GM19328 (cell line): ENCODE data around the gene THRAP3.
"Not testable (repeated sequence)": the region's sequence is repeated elsewhere in the genome, so short reads cannot be mapped to it uniquely, and the experiment has no call there.

Experiments used
- ATAC-seq: cut with Tn5 transposase; IDR thresholded peaks from one replicate; pipeline ENCODE4 v1.9.1; 2021; ENCODE audit warnings: mild to moderate bottlenecking, moderate library complexity; ENCODE audit not compliant: unreplicated experiment

Gene THRAP3

GRCh38 chr1:36248250-36248894, 24.1 kb downstream of the THRAP3 start:
- no peak for ATAC-seq

DNA sequence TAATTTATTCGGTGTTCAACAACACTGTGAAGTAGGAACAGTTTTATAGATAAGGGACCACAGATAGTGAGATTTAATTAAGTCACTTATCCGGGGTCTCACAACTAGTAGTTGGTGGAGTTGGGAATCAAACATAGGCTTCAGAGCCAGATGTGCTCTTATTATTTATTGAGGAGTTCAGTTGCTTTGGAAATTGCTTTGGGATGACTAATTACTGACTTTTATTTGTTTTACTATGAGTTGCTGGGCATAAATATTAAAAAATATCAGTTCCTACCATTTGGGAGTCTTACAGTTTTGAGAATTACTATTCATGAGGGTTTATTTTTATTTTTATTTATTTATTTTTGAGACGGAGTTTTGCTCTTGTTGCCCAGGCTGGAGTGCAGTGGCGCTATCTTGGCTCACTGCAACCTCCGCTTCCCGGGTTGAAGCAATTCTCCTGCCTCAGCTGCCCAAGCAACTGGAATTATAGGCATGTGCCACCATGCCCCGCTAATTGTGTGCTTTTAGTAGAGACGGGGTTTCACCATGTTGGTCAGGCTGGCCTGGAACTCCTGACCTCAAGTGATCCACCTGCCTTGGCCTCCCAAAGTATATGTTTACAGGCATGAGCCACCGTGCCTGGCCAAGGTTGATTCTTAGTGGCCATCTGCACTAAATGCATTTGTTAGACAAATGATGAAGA, 27.7 kb downstream of the THRAP3 start:
- ATAC-seq: no peak

DNA sequence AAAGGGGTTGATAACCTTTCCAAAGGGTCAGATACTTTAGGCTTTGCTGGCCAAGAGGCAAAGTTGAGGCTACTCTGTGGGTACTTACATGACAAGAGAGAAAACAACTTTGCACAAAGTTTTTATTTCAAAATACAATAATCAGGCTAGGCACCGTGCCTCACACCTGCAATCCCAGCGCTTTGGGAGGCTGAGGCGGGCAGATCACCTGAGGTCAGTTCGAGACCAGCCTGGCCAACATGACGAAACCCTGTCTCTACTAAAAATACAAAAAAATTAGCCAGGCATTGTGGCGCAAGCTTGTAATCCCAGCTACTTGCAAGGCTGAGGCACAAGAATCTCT, 28.2 kb downstream of the THRAP3 start:
- not testable (repeated sequence) for ATAC-seq

- no peak for ATAC-seq
Observed at GRCh38 chr1:36253161-36253862, 29.1 kb downstream of the THRAP3 start.

- no peak for ATAC-seq
Observed at GRCh38 chr1:36256558-36257374, 32.5 kb downstream of the THRAP3 start.

- ATAC-seq: no peak
Observed at GRCh38 chr1:36257375-36257767, 33.1 kb downstream of the THRAP3 start.

GRCh38 chr1:36258960-36259344, 34.7 kb downstream of the THRAP3 start:
- ATAC-seq: no peak

GRCh38 chr1:36268981-36269380, 44.7 kb downstream of the THRAP3 start:
- no peak for ATAC-seq

DNA sequence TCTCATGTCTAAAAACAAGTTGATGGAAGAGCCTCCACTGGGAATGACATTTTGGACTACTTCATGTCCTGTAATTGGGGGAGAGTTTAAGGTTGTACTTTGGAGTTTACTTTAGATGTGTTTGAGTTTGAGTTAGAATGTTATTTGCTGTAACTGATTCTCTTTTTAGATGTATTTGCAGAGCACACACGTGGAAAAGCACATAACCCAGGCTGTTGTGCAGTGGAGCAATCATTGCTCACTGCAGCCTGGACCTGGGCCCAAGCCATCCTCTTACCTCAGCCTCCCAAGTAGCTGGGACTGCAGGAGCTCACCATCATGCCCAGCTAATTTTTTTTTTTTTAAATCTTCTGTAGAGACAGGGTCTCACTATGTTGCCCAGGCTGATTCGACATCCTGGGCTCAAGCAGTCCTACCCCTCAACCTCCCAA, 45.2 kb downstream of the THRAP3 start:
- no peak for ATAC-seq

GRCh38 chr1:36273024-36273423, 48.8 kb downstream of the THRAP3 start:
- ATAC-seq: no peak

DNA sequence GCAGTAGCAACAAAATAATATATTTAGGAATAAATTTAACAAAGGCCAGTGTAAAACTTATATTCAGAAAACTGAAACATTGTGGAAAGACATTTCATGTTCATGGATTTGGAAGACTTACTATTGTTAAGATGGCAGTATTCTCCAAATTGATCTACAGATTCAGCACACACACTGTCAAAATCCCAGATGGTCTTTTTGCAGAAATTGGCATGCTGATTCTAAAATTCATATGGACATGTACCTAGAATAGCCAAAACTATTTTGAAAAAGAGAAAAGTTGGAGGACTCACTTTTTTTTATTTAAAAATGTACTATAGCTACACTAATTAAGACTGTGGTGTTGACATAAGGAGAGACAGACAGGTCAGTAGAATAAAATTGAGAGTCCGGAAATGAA, 50.0 kb downstream of the THRAP3 start:
- no peak for ATAC-seq

DNA sequence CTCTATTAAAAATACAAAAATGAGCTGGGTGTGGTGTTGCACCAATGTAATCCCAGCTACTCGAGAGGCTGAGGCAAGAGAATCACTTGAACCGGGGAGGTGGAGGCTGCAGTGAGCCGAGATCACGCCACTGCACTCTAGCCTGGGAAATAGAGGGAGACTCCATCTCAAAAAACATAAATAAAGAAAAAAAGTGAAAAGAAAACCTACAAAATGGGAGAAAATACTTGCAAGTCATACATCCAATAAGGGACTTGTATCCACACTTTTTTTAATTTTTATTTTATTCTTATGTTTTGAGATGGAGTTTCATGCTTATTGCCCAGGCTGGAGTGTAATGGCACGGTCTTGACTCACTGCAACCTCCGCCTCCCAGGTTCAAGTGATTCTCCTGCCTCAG, 52.4 kb downstream of the THRAP3 start:
- ATAC-seq: no peak

DNA sequence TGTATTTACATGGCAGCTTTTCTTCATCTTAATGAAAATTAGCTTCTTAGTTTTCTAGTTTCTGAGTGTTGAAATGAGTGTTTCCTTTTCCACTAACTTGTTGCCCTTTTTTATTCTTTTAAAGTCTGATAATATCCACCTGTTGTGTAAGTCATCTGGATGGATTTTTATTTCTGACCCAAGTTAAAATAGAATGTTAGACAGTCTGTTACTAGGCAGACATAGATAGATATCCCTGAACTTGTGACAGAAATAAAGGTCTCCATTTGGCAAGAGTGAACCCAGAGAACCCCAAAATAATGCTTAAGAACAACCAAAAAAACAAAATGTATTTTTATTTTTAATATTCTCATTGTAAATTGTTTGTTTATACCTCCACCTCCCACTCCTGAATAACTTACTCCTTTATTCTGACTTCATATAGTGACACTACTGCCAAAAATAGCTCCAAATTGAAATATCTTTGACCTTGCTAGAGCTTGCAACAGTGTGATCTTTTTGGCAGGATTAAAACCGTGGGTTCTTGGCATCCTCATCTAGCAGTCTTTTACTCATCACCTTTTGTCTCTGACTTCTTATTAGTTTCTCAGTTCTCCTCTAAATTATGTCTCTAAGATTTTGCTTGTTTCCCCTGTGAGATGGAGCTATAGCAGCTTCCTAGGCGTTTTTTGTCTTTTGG, 55.0 kb downstream of the THRAP3 start:
- no peak for ATAC-seq

- ATAC-seq: no peak
Observed at GRCh38 chr1:36279789-36280296, 55.6 kb downstream of the THRAP3 start.

DNA sequence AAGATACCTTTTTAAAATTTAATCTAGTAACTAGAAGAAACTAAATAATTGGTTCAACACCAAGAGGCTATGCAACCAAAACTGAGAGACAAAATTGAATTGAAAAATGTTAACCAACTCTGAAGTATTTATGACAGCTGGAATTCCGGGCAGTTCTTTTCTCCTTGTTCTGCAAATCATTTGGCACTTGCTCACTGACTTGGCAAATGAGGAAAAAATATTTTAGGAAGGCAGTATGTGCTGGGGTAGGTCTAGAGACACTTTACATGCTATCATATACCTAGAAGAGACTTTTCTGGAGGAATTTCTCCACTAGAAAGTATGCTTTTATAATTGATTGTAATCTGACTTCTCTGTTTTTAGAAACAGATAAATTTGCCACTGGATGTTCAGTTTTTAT, 59.8 kb downstream of the THRAP3 start:
- ATAC-seq: no peak

DNA sequence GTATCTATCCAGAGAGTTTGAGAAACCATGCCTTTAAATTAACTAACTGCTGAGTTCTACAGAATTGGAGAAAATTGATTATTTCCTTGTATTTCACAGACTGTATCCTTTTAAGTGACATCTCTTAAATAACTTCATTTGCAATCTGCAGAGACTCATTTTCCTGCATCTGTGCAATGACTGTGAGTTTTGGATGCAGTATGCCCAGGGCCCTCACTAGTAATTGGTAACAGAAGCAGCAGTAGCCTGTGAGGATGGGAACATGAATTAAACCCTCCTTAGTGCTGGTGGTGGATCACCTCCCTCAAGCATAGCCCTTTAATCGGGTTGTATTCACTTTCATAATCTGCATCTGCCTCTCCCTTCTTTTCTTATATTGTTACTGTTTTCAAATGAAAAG, 60.3 kb downstream of the THRAP3 start:
- no peak for ATAC-seq

DNA sequence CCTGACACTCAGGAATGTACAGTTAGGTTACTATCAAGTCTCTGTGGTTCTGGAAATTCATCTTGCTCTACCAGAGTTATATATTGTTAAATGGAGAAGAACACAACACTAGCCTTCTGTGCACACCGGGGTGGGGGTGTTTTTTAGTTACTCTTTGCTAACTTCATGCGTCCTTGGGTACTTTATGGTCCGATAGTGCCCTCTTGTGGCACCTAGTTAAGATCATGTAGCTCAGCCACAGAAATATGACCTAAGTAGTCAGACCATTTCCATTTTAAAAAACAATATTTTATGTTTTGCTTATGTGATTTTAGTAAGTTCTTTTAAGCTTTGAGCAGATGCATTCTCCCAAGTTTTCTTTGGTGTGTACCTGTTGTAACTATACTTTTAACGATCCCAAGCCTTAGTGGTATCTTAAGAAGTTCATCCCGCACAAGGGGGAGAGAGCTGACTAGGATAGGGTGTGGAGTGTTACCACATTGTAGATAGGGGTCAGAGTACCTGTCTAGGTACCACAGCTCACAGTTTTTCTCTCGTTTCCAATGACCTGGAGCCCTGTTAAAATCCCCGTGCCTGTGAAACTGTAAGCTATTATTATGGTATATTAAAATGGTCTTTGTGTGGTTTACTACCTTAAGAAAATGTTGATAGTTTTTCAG, 61.3 kb downstream of the THRAP3 start:
- no peak for ATAC-seq

GRCh38 chr1:36286802-36287201, 62.6 kb downstream of the THRAP3 start:
- ATAC-seq: no peak

DNA sequence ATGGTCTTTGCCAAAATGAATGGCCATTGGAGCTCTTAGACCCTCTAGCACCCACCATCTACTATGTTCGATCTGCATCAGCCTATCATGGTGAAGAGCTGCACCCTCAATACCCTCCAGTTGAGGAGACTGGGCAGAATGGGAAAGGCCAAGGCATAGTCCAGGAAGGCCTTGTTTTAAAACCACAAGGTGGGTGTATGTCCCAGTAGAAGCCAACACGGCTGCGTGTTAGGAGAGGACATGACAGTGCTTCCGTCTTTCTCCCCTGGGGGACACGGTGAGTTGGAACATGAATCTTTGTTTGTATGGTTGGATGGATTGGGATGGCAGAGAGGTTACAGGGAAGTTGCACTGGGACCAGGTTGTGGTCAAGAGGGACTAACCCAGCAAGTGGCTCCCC, 63.4 kb downstream of the THRAP3 start:
- ATAC-seq: no peak

- no peak for ATAC-seq
Observed at GRCh38 chr1:36295390-36295789, 71.1 kb downstream of the THRAP3 start.
